ENCODE measurements around the gene JAZF1. TPM values are rescaled to one million over a fixed set of nuclear protein-coding genes. Genes with fewer than 3 reads are reported as not detected.
"Not testable (repeated sequence)": the region's sequence is repeated elsewhere in the genome, so short reads cannot be mapped to it uniquely, and the experiment has no call there.

Gene JAZF1
- total RNA-seq, 4 donors from 2014 or later: 1.6 to 8.6 (median 5.3) TPM

DNA sequence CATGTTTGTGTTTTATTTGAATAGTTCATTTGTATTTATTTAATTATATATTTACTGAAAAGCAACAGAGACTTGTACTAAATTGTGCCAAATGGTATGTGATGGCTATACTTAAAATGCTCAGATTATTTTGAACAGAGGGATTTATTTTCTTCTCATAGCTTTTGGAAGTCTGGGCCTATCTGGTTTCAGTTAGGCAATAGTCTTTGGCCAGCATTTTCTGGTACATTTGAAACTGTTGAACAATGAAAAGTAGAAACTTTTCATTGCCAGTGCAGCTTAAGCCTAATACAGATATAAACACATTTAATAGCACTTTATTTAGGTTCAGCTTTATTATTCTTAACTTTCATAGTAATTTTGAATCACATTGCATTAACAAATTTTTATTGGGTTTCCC, 252.6 kb downstream of the JAZF1 start:
- Histone ChIP-seq H3K27ac (no peak overlapping the region), H3K9me3 (no peaks in the 10 kb centered on the region), H3K27me3 (no peaks in the 10 kb centered on the region), H3K4me3 (no peak overlapping the region), H3K36me3 (no peaks in the 10 kb centered on the region), H3K4me1 (peaks cover 12 to 16% of the 10 kb centered on the region in 2 donors)
- intact Hi-C loops (cut with DNase I; ENCODE audit: low total_unique reads): loop anchor here (10.0 kb wide), 1 partner anchor 353 kb away; no protein-coding TSS in a partner anchor
- DNase-seq (no peak), ATAC-seq (peak in 1 of 2 donors; percentile 36)
- in situ Hi-C loops (cut with MboI; ENCODE audit: low sequenced_read_pairs in 4 of 4): loop anchor here in 3 of 4 donors (10.0 kb wide), 4 partner anchors 87 to 733 kb away; partner anchors contain the start of gene HOXA13 (in 2 of the 3)
- TF ChIP-seq, protein P1, sequence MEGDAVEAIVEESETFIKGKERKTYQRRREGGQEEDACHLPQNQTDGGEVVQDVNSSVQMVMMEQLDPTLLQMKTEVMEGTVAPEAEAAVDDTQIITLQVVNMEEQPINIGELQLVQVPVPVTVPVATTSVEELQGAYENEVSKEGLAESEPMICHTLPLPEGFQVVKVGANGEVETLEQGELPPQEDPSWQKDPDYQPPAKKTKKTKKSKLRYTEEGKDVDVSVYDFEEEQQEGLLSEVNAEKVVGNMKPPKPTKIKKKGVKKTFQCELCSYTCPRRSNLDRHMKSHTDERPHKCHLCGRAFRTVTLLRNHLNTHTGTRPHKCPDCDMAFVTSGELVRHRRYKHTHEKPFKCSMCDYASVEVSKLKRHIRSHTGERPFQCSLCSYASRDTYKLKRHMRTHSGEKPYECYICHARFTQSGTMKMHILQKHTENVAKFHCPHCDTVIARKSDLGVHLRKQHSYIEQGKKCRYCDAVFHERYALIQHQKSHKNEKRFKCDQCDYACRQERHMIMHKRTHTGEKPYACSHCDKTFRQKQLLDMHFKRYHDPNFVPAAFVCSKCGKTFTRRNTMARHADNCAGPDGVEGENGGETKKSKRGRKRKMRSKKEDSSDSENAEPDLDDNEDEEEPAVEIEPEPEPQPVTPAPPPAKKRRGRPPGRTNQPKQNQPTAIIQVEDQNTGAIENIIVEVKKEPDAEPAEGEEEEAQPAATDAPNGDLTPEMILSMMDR (IDR thresholded peaks at IDR 0.05 in 4 of 5, conservative IDR thresholded peaks at IDR 0.05 in 1 of 5): no peak

DNA sequence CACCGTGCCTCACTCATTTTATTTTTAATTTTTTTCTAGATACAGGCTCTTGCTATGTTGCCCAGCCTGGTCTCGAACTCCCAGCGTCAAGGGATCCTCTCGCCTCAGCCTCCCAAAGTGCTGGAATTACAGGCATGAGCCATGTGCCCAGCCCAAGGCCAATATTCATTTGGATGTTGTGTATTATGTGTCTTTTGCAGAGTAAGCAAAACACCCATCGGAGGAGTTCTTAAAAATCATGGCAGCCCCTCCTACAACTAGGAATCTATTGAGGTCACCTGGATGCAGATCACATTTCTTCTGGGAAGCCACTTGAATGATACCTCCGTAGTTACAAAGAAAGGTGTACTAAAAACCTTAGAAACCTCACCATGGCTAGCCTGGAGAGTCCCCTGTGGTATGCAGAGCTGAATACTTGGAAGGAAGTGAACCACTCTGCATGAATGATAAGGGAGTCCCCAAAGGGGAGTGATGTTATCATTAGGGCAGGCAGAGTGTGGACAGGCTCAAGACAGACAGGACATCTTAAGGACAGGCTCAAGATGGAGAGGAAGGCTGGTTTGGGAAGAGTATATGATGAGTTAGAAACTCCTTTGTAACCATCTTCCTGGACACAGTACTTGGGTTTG, 254.9 kb downstream of the JAZF1 start:
- Histone ChIP-seq H3K27me3 (no peaks in the 10 kb centered on the region), H3K9me3 (no peaks in the 10 kb centered on the region), H3K36me3 (no peaks in the 10 kb centered on the region), H3K4me3 (no peak overlapping the region), H3K4me1 (peaks cover 16 to 25% of the 10 kb centered on the region in 2 donors), H3K27ac (no peak overlapping the region)
- DNase-seq (no peak), ATAC-seq (no peak)
- intact Hi-C loops (cut with DNase I; ENCODE audit: low total_unique reads): loop anchor here (10.0 kb wide), 1 partner anchor 351 kb away; no protein-coding TSS in a partner anchor
- in situ Hi-C loops (cut with MboI; ENCODE audit: low sequenced_read_pairs in 4 of 4): loop anchor here in 3 of 4 donors (10.0 kb wide), 4 partner anchors 89 to 731 kb away; partner anchors contain the start of gene HOXA13 (in 2 of the 3)
- no peak for TF ChIP-seq POLR2A (IDR thresholded peaks at IDR 0.05)
- TF ChIP-seq, protein P1 (IDR thresholded peaks at IDR 0.05 in 4 of 5, conservative IDR thresholded peaks at IDR 0.05 in 1 of 5): no peak

DNA sequence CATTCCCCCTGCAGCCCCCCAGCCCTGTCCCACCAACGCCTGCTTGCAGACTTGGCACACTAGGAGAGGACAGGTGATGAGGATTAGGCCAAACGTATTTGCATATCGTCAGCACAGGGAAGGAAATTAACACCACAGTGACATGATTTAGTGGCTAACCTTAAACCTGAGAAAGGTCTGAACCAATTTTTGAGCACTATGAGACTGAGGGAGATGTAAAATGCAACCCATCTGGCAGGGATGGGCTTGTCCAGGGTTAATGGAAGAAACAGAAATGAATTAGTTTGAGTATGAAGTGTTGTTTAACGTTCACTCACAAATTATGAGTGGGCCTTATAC, 257.0 kb downstream of the JAZF1 start:
- in situ Hi-C loops (cut with MboI; ENCODE audit: low sequenced_read_pairs in 4 of 4) (loop anchor here (10.0 to 25.0 kb wide), 5 partner anchors 91 to 729 kb away; partner anchors contain the start of gene HOXA13 (in 3 of the 4)), intact Hi-C loops (cut with DNase I; ENCODE audit: low total_unique reads) (loop anchor here (5.0 to 10.0 kb wide), 2 partner anchors 99 to 349 kb away; no protein-coding TSS in a partner anchor)
- no peaks in the 10 kb centered on the region for H3K9me3 ChIP-seq
- H3K36me3 ChIP-seq: no peaks in the 10 kb centered on the region
- ATAC-seq: no peak
- peaks cover 11 to 22% of the 10 kb centered on the region in 2 donors for H3K4me1 ChIP-seq
- H3K27ac ChIP-seq: no peak overlapping the region
- no peak for DNase-seq
- H3K4me3 ChIP-seq: no peak overlapping the region
- no peaks in the 10 kb centered on the region for H3K27me3 ChIP-seq
- TF ChIP-seq, protein P1 (IDR thresholded peaks at IDR 0.05 in 4 of 5, conservative IDR thresholded peaks at IDR 0.05 in 1 of 5): no peak
- no peak for TF ChIP-seq POLR2A (IDR thresholded peaks at IDR 0.05)

DNA sequence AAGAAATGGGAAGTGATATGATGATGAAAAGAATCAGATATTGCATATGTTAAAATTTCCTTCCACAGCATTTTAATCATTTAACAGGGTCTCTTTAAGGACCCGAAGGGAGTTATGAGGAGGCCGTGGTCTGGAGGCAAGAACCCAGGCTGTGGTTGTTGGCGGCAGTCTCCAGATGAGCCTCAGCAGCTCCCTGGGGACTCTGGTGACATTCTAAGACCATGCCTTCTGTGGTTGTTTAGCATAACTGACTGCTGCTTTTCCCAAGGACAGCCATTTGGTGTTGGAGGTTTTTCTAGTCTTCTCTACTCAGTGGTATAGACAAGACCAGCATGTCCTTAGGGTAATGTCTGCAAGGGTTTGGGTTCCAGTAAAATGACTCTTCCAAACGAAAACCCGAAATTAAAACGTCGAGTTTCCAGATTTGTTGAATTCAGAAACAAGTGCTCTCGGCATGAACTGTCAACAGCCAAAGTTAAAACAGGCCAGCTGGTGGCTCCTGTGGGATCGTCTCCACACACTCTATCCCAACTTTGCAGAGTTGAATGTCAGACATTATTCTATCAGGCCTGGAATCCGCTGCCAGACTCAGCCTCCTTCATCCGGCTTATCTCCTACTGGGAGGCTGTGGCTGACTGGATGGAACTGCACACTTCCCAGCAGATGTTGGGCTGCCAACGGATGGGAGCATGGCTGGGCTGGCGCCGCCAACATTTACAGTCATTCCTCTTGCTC, 257.5 kb downstream of the JAZF1 start:
- Histone ChIP-seq H3K4me1 (peaks cover 9 to 17% of the 10 kb centered on the region in 2 donors), H3K27ac (no peak overlapping the region), H3K9me3 (no peaks in the 10 kb centered on the region), H3K36me3 (no peaks in the 10 kb centered on the region), H3K27me3 (no peaks in the 10 kb centered on the region), H3K4me3 (no peak overlapping the region)
- in situ Hi-C loops (cut with MboI; ENCODE audit: low sequenced_read_pairs in 4 of 4) (loop anchor here (10.0 to 25.0 kb wide), 5 partner anchors 92 to 728 kb away; partner anchors contain the start of gene HOXA13 (in 3 of the 4)), intact Hi-C loops (cut with DNase I; ENCODE audit: low total_unique reads) (loop anchor here (5.0 to 10.0 kb wide), 2 partner anchors 99 to 348 kb away; no protein-coding TSS in a partner anchor)
- DNase-seq (no peak), ATAC-seq (no peak)
- TF ChIP-seq POLR2A (IDR thresholded peaks at IDR 0.05): no peak
- TF ChIP-seq, protein P1 (IDR thresholded peaks at IDR 0.05 in 4 of 5, conservative IDR thresholded peaks at IDR 0.05 in 1 of 5): no peak

DNA sequence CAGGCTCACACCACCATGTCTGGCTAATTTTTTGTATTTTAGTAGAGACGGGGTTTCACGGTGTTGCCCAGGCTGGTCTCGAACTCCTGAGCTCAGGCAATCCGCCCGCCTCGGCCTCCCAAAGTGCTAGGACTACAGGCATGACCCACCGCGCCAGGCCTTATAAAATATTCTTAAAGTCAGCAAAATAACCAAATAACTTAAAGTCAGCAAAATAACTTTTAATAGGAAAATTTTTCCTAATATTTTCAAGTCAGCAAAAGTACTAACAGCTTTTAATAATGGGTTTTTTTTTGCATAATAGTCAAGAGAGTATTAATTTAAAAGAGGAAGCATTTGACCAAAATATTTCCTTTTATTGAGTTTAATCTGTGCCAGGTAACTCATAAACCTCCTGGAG, 258.2 kb downstream of the JAZF1 start:
- not testable (repeated sequence) for H3K27ac ChIP-seq, H3K36me3 ChIP-seq, ATAC-seq, H3K4me3 ChIP-seq, DNase-seq, H3K9me3 ChIP-seq, H3K27me3 ChIP-seq
- H3K4me1 ChIP-seq: peaks cover 4 to 10% of the 10 kb centered on the region in 2 donors
- in situ Hi-C loops (cut with MboI; ENCODE audit: low sequenced_read_pairs in 4 of 4) (loop anchor here (10.0 to 25.0 kb wide), 5 partner anchors 92 to 728 kb away; partner anchors contain the start of gene HOXA13 (in 3 of the 4)), intact Hi-C loops (cut with DNase I; ENCODE audit: low total_unique reads) (loop anchor here (5.0 to 10.0 kb wide), 2 partner anchors 100 to 348 kb away; no protein-coding TSS in a partner anchor)
